A673 (cell line): ENCODE results near the gene REEP6. TPM values are rescaled to one million over a fixed set of nuclear protein-coding genes. Genes with fewer than 3 reads are reported as not detected.
A peak's percentile ranks its signal among the peaks of the same experiment; 100 is the strongest.

Experiments used
- BruUV-seq: library from RNA; stranded (reverse); fragments of 400-500 nt; replicated peaks from 2 replicates; lab custom pipeline; 2021; lab: Mats Ljungman, UMichigan
- CTCF ChIA-PET: fragments of 300-600 bp; sonication (Branson Sonifier 250); formaldehyde crosslinking; loops from one replicate; lab custom pipeline; 2022; ENCODE audit warnings: antibody characterized with exemption; lab: Charles Lee
- POLR2A ChIA-PET: fragments of 300-600 bp; sonication (Branson Sonifier 250); formaldehyde crosslinking; loops from one replicate; lab custom pipeline; 2022; ENCODE audit warnings: antibody characterized with exemption; ENCODE audit not compliant: low non-redundant PET; lab: Charles Lee
- DNase-seq: peaks from one replicate; pipeline ENCODE4 v3.0.0-alpha.2; 2015; ENCODE audit warnings: low spot score
- H3K27ac ChIP-seq: fragments of 200-600 bp; sonication (generic); 2 replicates; pipeline ENCODE4 v1.5.1; 2016; ENCODE audit warnings: mixed run types, low read depth, mild to moderate bottlenecking, mixed read lengths, antibody characterized with exemption, low read length; ENCODE audit not compliant: poor library complexity, severe bottlenecking
- H3K27me3 ChIP-seq: fragments of 200-600 bp; sonication (generic); replicated peaks from 2 replicates; pipeline ENCODE4 v1.6.1; 2017; ENCODE audit warnings: mixed run types, low read depth, mild to moderate bottlenecking, mixed read lengths, antibody characterized with exemption, low read length; ENCODE audit not compliant: insufficient read depth, poor library complexity
- H3K36me3 ChIP-seq: fragments of 200-600 bp; sonication (generic); 2 replicates; pipeline ENCODE4 v1.6.1; 2016; ENCODE audit warnings: mixed run types, mild to moderate bottlenecking, mixed read lengths, antibody characterized with exemption, low read length; ENCODE audit not compliant: insufficient read depth, poor library complexity, severe bottlenecking
- H3K4me1 ChIP-seq: fragments of 200-600 bp; sonication (generic); 2 replicates; pipeline ENCODE4 v1.6.1; 2017; ENCODE audit warnings: mixed run types, mild to moderate bottlenecking, mixed read lengths, antibody characterized with exemption, low read length; ENCODE audit not compliant: insufficient read depth, poor library complexity, severe bottlenecking
- H3K4me3 ChIP-seq: fragments of 200-600 bp; sonication (generic); 2 replicates; pipeline ENCODE4 v1.5.1; 2016; ENCODE audit warnings: low read depth, mixed run types, mild to moderate bottlenecking, mixed read lengths, low read length; ENCODE audit not compliant: poor library complexity, severe bottlenecking
- H3K9me3 ChIP-seq: fragments of 200-600 bp; sonication (generic); 2 replicates; pipeline ENCODE4 v1.6.1; 2016; ENCODE audit warnings: mixed run types, low read depth, mild to moderate bottlenecking, mixed read lengths, antibody characterized with exemption, low read length; ENCODE audit not compliant: poor library complexity, severe bottlenecking
- CTCF ChIP-seq: fragments of 300-800, 200-600 bp; sonication (generic); conservative IDR thresholded peaks from 2 replicates; pipeline ENCODE4 v1.5.1; 2017; ENCODE audit warnings: low read depth, mild to moderate bottlenecking, antibody characterized with exemption, low read length, moderate library complexity, mixed read lengths
- EZH2 ChIP-seq: fragments of 200-600 bp; sonication (generic); IDR thresholded peaks from 2 replicates; pipeline ENCODE4 v1.6.1; 2017; ENCODE audit warnings: borderline replicate concordance, low read depth, mild to moderate bottlenecking, mixed read lengths, antibody characterized with exemption, low read length; ENCODE audit not compliant: poor library complexity, severe bottlenecking
- intact Hi-C: fragments of 100-400 bp; cut with micrococcal nuclease; formaldehyde crosslinking; loops from one replicate; pipeline ENCODE4 v1.10.0; 2022; ENCODE audit not compliant: unreplicated experiment
- total RNA-seq: library from RNA; stranded (reverse); gene quantifications from 2 replicates; pipeline ENCODE4 v1.2.3, GENCODE V29; 2021

REEP6 gene
- total RNA-seq, 1 experiment from 2014 or later = 4.7 TPM

- peak overlapping the region; percentile 93 for H3K27ac ChIP-seq
- no peak for DNase-seq
- POLR2A ChIA-PET = no interaction called here
- TF ChIP-seq CTCF (no peak), EZH2 (no peak)
- CTCF ChIA-PET = no interaction called here
- no TSS peak for BruUV-seq
- H3K4me3 ChIP-seq = no peak overlapping the region
- no peaks in the 10 kb centered on the region for H3K36me3 ChIP-seq
- H3K27me3 ChIP-seq = no peaks in the 10 kb centered on the region
- intact Hi-C loops = no loop called here
- peaks cover 27% of the 10 kb centered on the region for H3K4me1 ChIP-seq
- no peaks in the 10 kb centered on the region for H3K9me3 ChIP-seq
Observed at GRCh38 chr19:1507192-1507660, 16.2 kb downstream of the REEP6 start.

- ChIA-PET CTCF (no interaction called here), POLR2A (no interaction called here)
- H3K9me3 ChIP-seq = no peaks in the 10 kb centered on the region
- TF ChIP-seq EZH2 = no peak
- peak overlapping the region; percentile 40 for H3K4me3 ChIP-seq
- H3K27me3 ChIP-seq = no peaks in the 10 kb centered on the region
- intact Hi-C loops = no loop called here
- BruUV-seq = no TSS peak
- peak overlapping the region; percentile 93 for H3K27ac ChIP-seq
- no peaks in the 10 kb centered on the region for H3K36me3 ChIP-seq
- H3K4me1 ChIP-seq = peaks cover 23% of the 10 kb centered on the region
- peak; percentile 98 for DNase-seq
Observed at GRCh38 chr19:1507763-1508506, 17.0 kb downstream of the REEP6 start.

- H3K4me1 ChIP-seq = peaks cover 18% of the 10 kb centered on the region
Observed at GRCh38 chr19:1508507-1508856, 17.5 kb downstream of the REEP6 start.

More at GRCh38 chr19:1508507-1508856, 17.5 kb downstream of the REEP6 start:
- Histone ChIP-seq H3K36me3 (no peaks in the 10 kb centered on the region), H3K27ac (no peak overlapping the region), H3K27me3 (no peaks in the 10 kb centered on the region), H3K9me3 (no peaks in the 10 kb centered on the region), H3K4me3 (peak overlapping the region; percentile 37)
- DNase-seq = no peak
- BruUV-seq = no TSS peak
- TF ChIP-seq CTCF = no peak
- no peak for TF ChIP-seq EZH2
- POLR2A ChIA-PET = no interaction called here
- intact Hi-C loops = no loop called here
- CTCF ChIA-PET = no interaction called here
